Upper lobe of left lung (tissue), 6 donors: Measurements from ENCODE around the gene CTXND1. TPM values are rescaled to one million over a fixed set of nuclear protein-coding genes. Genes with fewer than 3 reads are reported as not detected.
A peak's percentile ranks its signal among the peaks of the same experiment; 100 is the strongest.
"Not testable (repeated sequence)": the region's sequence is repeated elsewhere in the genome, so short reads cannot be mapped to it uniquely, and the experiment has no call there.

Source experiments
- ATAC-seq, 2 donors: fragments of 200-7000 bp; cut with Tn5 transposase; one replicate each; pipeline ENCODE4 v1.9.1; 2022; ENCODE audit warnings: mild to moderate bottlenecking in 2 of 2, moderate library complexity in 2 of 2; ENCODE audit not compliant: low FRiP score in 2 of 2
- DNase-seq, 2 donors: peaks; one replicate each; pipeline ENCODE4 v3.0.0-alpha.2; 2019 to 2020
- H3K27ac ChIP-seq, 4 donors: fragments of 200-600 bp; sonication (generic); one replicate each; pipeline ENCODE4 v1.5.1; 2016 to 2019
- H3K27me3 ChIP-seq, 4 donors: fragments of 200-600 bp; sonication (generic); one replicate each; pipeline ENCODE4 v1.5.1; 2017 to 2019
- H3K36me3 ChIP-seq, 4 donors: fragments of 200-600 bp; sonication (generic); one replicate each; pipeline ENCODE4 v1.5.1; 2016 to 2019
- H3K4me1 ChIP-seq, 4 donors: fragments of 200-600 bp; sonication (generic); one replicate each; pipeline ENCODE4 v1.5.1; 2018 to 2019
- H3K4me3 ChIP-seq, 4 donors: fragments of 200-600 bp; sonication (generic); one replicate each; pipeline ENCODE4 v1.5.1; 2017 to 2019; ENCODE audit warnings: mild to moderate bottlenecking in 2 of 4, moderate library complexity in 1 of 4
- H3K9me3 ChIP-seq, 4 donors: fragments of 200-600 bp; sonication (generic); one replicate each; pipeline ENCODE4 v1.5.1; 2018 to 2019
- CTCF ChIP-seq, 6 experiments: fragments of 450-650 bp in 4 of 6; fragments of 200-600 bp in 2 of 6; sonication (generic) in 2 of 6; IDR thresholded peaks; one replicate each; pipeline ENCODE4 v1.5.1; 2016 to 2019; ENCODE audit warnings: antibody characterized with exemption in 6 of 6
- EP300 ChIP-seq, 4 donors: sonication (generic); formaldehyde crosslinking; IDR thresholded peaks; one replicate each; pipeline ENCODE4 v1.5.1; 2017; ENCODE audit warnings: antibody characterized with exemption in 4 of 4, control low read depth in 2 of 4
- POLR2A ChIP-seq, 4 donors: fragments of 450-650 bp; IDR thresholded peaks; one replicate each; pipeline ENCODE4 v1.5.1; 2016 to 2017; ENCODE audit warnings: antibody characterized with exemption in 4 of 4, mild to moderate bottlenecking in 2 of 4
- POLR2AphosphoS5 ChIP-seq, 2 donors: sonication (generic); formaldehyde crosslinking; IDR thresholded peaks; one replicate each; pipeline ENCODE4 v1.5.1; 2017; ENCODE audit warnings: antibody characterized with exemption in 2 of 2
- whole genome bisulfite sequencing, 2 donors: methylation state at CpG; one replicate each; pipeline ENCODE4 v1.1.5; 2017 to 2018; 5-methylcytosine and 5-hydroxymethylcytosine counted together
- total RNA-seq, 6 donors: library from RNA; depleted of rRNA in 4 of 6; stranded (reverse); fragments of >200 nt in 4 of 6; gene quantifications; one replicate each; pipeline versions ENCODE4 v1.1.0 to v1.2.1, GENCODE V29; 2016 to 2021
- donor health status: DM: no; HTN: no; CAD: no; lungs with moderate emphysema.
- donor health status: DM: no; HTN: yes; CAD: no; lungs with severe emphysema.

The CTXND1 gene
- total RNA-seq, 6 donors from 2014 or later, result 0.10 to 4.1 (median 1.1) TPM

GRCh38 chr15:80159301-80159700 lies 92.7 kb downstream of the CTXND1 start:
- H3K36me3 ChIP-seq, result peaks cover 0 to 10% (median 4%) of the 10 kb centered on the region in 4 donors
- peak overlapping the region in 3 of 4 donors; percentile 80 to 85 (median 84) for H3K27ac ChIP-seq
- 88 to 96% methylated on average over 5 of the region's 5 CpGs for WGBS, 2 donors
- no peak for TF ChIP-seq POLR2A (IDR thresholded peaks at IDR 0.05)
- TF ChIP-seq CTCF (IDR thresholded peaks at IDR 0.05), result no peak
- no peak for TF ChIP-seq POLR2AphosphoS5 (IDR thresholded peaks at IDR 0.05)
- no peak for TF ChIP-seq EP300 (IDR thresholded peaks at IDR 0.05)
- no peaks in the 10 kb centered on the region for H3K27me3 ChIP-seq
- H3K4me3 ChIP-seq, result no peak overlapping the region
- peaks cover 40 to 59% (median 52%) of the 10 kb centered on the region in 4 donors for H3K4me1 ChIP-seq
- no peaks in the 10 kb centered on the region for H3K9me3 ChIP-seq
- no peak for DNase-seq
- no peak for ATAC-seq

- Histone ChIP-seq H3K27ac (peak overlapping the region in 2 of 4 donors; percentile 36 to 89), H3K4me1 (peaks cover 47 to 67% (median 64%) of the 10 kb centered on the region in 4 donors), H3K9me3 (no peaks in the 10 kb centered on the region), H3K4me3 (no peak overlapping the region), H3K27me3 (no peaks in the 10 kb centered on the region), H3K36me3 (peaks cover 0 to 9% (median 4%) of the 10 kb centered on the region in 4 donors)
- TF ChIP-seq CTCF (IDR thresholded peaks at IDR 0.05) (no peak), POLR2AphosphoS5 (IDR thresholded peaks at IDR 0.05) (no peak), EP300 (IDR thresholded peaks at IDR 0.05) (no peak), POLR2A (IDR thresholded peaks at IDR 0.05) (no peak)
- 70 to 93% methylated on average over 3 to 5 of the region's 5 CpGs for WGBS, 2 donors
- no peak for ATAC-seq
- no peak for DNase-seq
Measured at GRCh38 chr15:80157215-80157614, 94.8 kb downstream of the CTXND1 start.

GRCh38 chr15:80156176-80156720 lies 95.8 kb downstream of the CTXND1 start:
- 78 to 83% methylated on average over 8 of the region's 8 CpGs for WGBS, 2 donors
- Histone ChIP-seq H3K9me3 (no peaks in the 10 kb centered on the region), H3K36me3 (peaks cover 0 to 9% (median 4%) of the 10 kb centered on the region in 4 donors), H3K27me3 (no peaks in the 10 kb centered on the region), H3K27ac (peak overlapping the region; percentile 36 to 89 (median 48)), H3K4me1 (peaks cover 37 to 64% (median 60%) of the 10 kb centered on the region in 4 donors), H3K4me3 (no peak overlapping the region)
- no peak for DNase-seq
- no peak for ATAC-seq
- no peak for TF ChIP-seq CTCF (IDR thresholded peaks at IDR 0.05)
- TF ChIP-seq POLR2A (IDR thresholded peaks at IDR 0.05), result no peak
- no peak for TF ChIP-seq POLR2AphosphoS5 (IDR thresholded peaks at IDR 0.05)
- no peak for TF ChIP-seq EP300 (IDR thresholded peaks at IDR 0.05)

- H3K4me3 ChIP-seq, result not testable (repeated sequence)
- TF ChIP-seq POLR2AphosphoS5 (IDR thresholded peaks at IDR 0.05), result peak; percentile 22 to 45
- TF ChIP-seq EP300 (IDR thresholded peaks at IDR 0.05), result peak in 1 of 4 donors; percentile 12
Measured at GRCh38 chr15:80155378-80156175, 96.4 kb downstream of the CTXND1 start.

GRCh38 chr15:80155001-80155377 lies 97.0 kb downstream of the CTXND1 start:
- Histone ChIP-seq H3K36me3 (peaks cover 0 to 8% (median 3%) of the 10 kb centered on the region in 4 donors), H3K9me3 (no peaks in the 10 kb centered on the region), H3K4me3 (no peak overlapping the region), H3K4me1 (peaks cover 25 to 51% (median 48%) of the 10 kb centered on the region in 4 donors), H3K27me3 (no peaks in the 10 kb centered on the region), H3K27ac (peak overlapping the region; percentile 44 to 89 (median 52))
- no peak for ATAC-seq
- 78 to 82% methylated on average over 5 of the region's 5 CpGs for WGBS, 2 donors
- no peak for DNase-seq
- TF ChIP-seq POLR2AphosphoS5 (IDR thresholded peaks at IDR 0.05) (no peak), CTCF (IDR thresholded peaks at IDR 0.05) (no peak), EP300 (IDR thresholded peaks at IDR 0.05) (no peak), POLR2A (IDR thresholded peaks at IDR 0.05) (no peak)

More at GRCh38 chr15:80155378-80156175, 96.4 kb downstream of the CTXND1 start:
- WGBS, 2 donors, result 55 to 68% methylated on average over 16 of the region's 16 CpGs
- H3K27me3 ChIP-seq, H3K36me3 ChIP-seq, H3K9me3 ChIP-seq, ATAC-seq: not testable (repeated sequence)
- Histone ChIP-seq H3K27ac (peak overlapping the region; percentile 44 to 89 (median 52)), H3K4me1 (peaks cover 31 to 57% (median 53%) of the 10 kb centered on the region in 4 donors)
- peak in 1 of 2 donors; percentile 88 for DNase-seq
